KMS-11 (cell line): ENCODE measurements around the gene MACROD2.

Experiments used
- H2AFZ ChIP-seq: fragments of 200-600 bp; sonication (generic); 2 replicates; pipeline ENCODE4 v1.6.1; 2016; ENCODE audit warnings: antibody characterized with exemption, mixed run types, low read depth
- H3K27ac ChIP-seq: fragments of 200-600 bp; sonication (generic); 2 replicates; pipeline ENCODE4 v1.6.1; 2016; ENCODE audit warnings: mild to moderate bottlenecking, mixed run types
- H3K27me3 ChIP-seq: fragments of 200-600 bp; sonication (generic); 2 replicates; pipeline ENCODE4 v1.6.1; 2017; ENCODE audit warnings: mild to moderate bottlenecking, low read depth, mixed run types, moderate library complexity; ENCODE audit not compliant: insufficient read depth
- H3K36me3 ChIP-seq: fragments of 200-600 bp; sonication (generic); 2 replicates; pipeline ENCODE4 v1.6.1; 2017; ENCODE audit warnings: mild to moderate bottlenecking, mixed run types; ENCODE audit not compliant: insufficient read depth
- H3K4me1 ChIP-seq: fragments of 200-600 bp; sonication (generic); 2 replicates; pipeline ENCODE4 v1.6.1; 2016; ENCODE audit warnings: mild to moderate bottlenecking, low read depth, mixed run types; ENCODE audit not compliant: poor library complexity, severe bottlenecking
- H3K4me2 ChIP-seq: fragments of 200-600 bp; sonication (generic); 2 replicates; pipeline ENCODE4 v1.7.0; 2016; ENCODE audit warnings: mild to moderate bottlenecking, mixed run types
- H3K4me3 ChIP-seq: fragments of 200-600 bp; sonication (generic); IDR thresholded peaks from 2 replicates; pipeline ENCODE4 v1.6.1; 2017; ENCODE audit warnings: low read depth, low read length, mixed read lengths; ENCODE audit not compliant: insufficient read depth
- H3K79me2 ChIP-seq: fragments of 200-600 bp; sonication (generic); 2 replicates; pipeline ENCODE4 v1.6.1; 2016; ENCODE audit warnings: low read depth, mixed run types; ENCODE audit not compliant: insufficient read depth
- H3K9ac ChIP-seq: fragments of 200-600 bp; sonication (generic); 2 replicates; pipeline ENCODE4 v1.6.1; 2016; ENCODE audit warnings: mild to moderate bottlenecking, mixed run types
- H4K20me1 ChIP-seq: fragments of 200-600 bp; sonication (generic); 2 replicates; pipeline ENCODE4 v1.6.1; 2016; ENCODE audit warnings: mild to moderate bottlenecking, mixed run types; ENCODE audit not compliant: insufficient read depth
- CTCF ChIP-seq: fragments of 200-600 bp; sonication (generic); conservative IDR thresholded peaks from 2 replicates; pipeline ENCODE4 v1.6.1; 2017; ENCODE audit warnings: low read depth, mild to moderate bottlenecking, antibody characterized with exemption, low read length, moderate library complexity, mixed read lengths

The MACROD2 gene

GRCh38 chr20:15146948-15147347 lies 1151.6 kb downstream of the MACROD2 start:
- H3K36me3 ChIP-seq: no peaks in the 10 kb centered on the region
- H3K4me3 ChIP-seq: no peak overlapping the region
- H3K79me2 ChIP-seq: no peaks in the 10 kb centered on the region
- H2AFZ ChIP-seq: no peak overlapping the region
- H3K4me2 ChIP-seq: no peak overlapping the region
- no peak overlapping the region for H3K27ac ChIP-seq
- no peaks in the 10 kb centered on the region for H3K4me1 ChIP-seq
- no peak overlapping the region for H3K9ac ChIP-seq
- no peaks in the 10 kb centered on the region for H3K27me3 ChIP-seq
- no peak for TF ChIP-seq CTCF
- H4K20me1 ChIP-seq: no peaks in the 10 kb centered on the region

GRCh38 chr20:15154070-15154469 lies 1158.8 kb downstream of the MACROD2 start:
- Histone ChIP-seq H3K36me3 (no peaks in the 10 kb centered on the region), H3K4me3 (no peak overlapping the region), H3K4me2 (no peak overlapping the region), H3K4me1 (no peaks in the 10 kb centered on the region), H3K27ac (no peak overlapping the region), H3K9ac (no peak overlapping the region), H3K79me2 (no peaks in the 10 kb centered on the region), H2AFZ (no peak overlapping the region), H3K27me3 (no peaks in the 10 kb centered on the region), H4K20me1 (no peaks in the 10 kb centered on the region)
- no peak for TF ChIP-seq CTCF

GRCh38 chr20:15155848-15156401 lies 1160.6 kb downstream of the MACROD2 start:
- no peaks in the 10 kb centered on the region for H4K20me1 ChIP-seq
- H3K27me3 ChIP-seq: no peaks in the 10 kb centered on the region
- no peaks in the 10 kb centered on the region for H3K36me3 ChIP-seq
- no peak overlapping the region for H3K9ac ChIP-seq
- H3K4me2 ChIP-seq: no peak overlapping the region
- H3K4me3 ChIP-seq: no peak overlapping the region
- no peaks in the 10 kb centered on the region for H3K79me2 ChIP-seq
- no peak overlapping the region for H3K27ac ChIP-seq
- TF ChIP-seq CTCF: no peak
- no peak overlapping the region for H2AFZ ChIP-seq
- no peaks in the 10 kb centered on the region for H3K4me1 ChIP-seq

- no peak overlapping the region for H3K27ac ChIP-seq
- TF ChIP-seq CTCF: no peak
- no peak overlapping the region for H3K4me3 ChIP-seq
- H3K4me1 ChIP-seq: peaks cover 17% of the 10 kb centered on the region
- no peaks in the 10 kb centered on the region for H3K36me3 ChIP-seq
- no peaks in the 10 kb centered on the region for H4K20me1 ChIP-seq
- no peaks in the 10 kb centered on the region for H3K27me3 ChIP-seq
- no peak overlapping the region for H2AFZ ChIP-seq
- no peaks in the 10 kb centered on the region for H3K79me2 ChIP-seq
- no peak overlapping the region for H3K9ac ChIP-seq
- no peak overlapping the region for H3K4me2 ChIP-seq
These were observed 1163.2 kb downstream of the MACROD2 start for GRCh38 chr20:15158533-15158932.
